GM18505 (cell line): Measurements from ENCODE around the gene DYRK3.
A peak's percentile ranks its signal among the peaks of the same experiment; 100 is the strongest.

Experiments used
- ATAC-seq: cut with Tn5 transposase; IDR thresholded peaks from one replicate; pipeline ENCODE4 v1.9.1; 2021; ENCODE audit not compliant: unreplicated experiment
- POLR2A ChIP-seq: IDR thresholded peaks from 4 replicates; pipeline ENCODE4 v1.6.1; 2011; ENCODE audit warnings: borderline replicate concordance; ENCODE audit not compliant: insufficient read depth, insufficient read length; ENCODE audit errors: extremely low read depth

Gene DYRK3

DNA sequence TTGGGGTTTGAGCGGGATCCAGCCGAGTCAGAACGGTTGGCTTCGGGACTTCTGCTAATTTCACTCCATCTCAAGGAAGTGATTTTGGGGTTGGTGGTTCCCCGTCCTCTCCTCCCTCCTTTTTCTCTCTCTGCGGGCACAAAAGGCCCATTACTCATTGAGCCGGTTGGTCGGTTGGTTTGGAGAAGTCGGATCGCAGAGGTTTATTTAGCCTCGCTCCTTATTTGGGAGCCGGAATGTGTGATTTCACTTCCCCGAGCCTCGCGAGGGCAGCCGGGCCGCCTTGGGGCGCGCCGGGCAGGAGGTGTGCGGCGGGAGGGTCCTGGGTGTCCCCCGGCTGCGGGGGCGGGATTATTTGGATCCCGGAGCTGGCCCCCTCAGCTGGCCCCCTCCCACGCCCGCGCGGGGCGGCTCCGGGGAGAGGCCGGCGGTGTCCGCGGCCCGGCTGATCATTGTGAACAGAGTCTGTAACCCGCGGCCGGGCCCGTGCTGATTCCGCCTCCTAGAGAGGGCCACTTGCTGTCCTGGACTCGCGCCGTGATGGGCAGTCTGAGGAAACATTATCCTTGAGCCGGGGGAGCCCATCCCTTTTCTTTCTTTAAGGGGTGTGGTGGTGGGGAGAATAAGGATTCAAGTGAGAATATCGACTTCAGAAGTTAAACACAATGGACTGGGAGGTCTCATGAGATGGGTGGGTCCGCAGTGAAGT is 50.6 kb downstream of the DYRK3 start:
- peak; percentile 48 for TF ChIP-seq POLR2A
- ATAC-seq, result peak; percentile 29

DNA sequence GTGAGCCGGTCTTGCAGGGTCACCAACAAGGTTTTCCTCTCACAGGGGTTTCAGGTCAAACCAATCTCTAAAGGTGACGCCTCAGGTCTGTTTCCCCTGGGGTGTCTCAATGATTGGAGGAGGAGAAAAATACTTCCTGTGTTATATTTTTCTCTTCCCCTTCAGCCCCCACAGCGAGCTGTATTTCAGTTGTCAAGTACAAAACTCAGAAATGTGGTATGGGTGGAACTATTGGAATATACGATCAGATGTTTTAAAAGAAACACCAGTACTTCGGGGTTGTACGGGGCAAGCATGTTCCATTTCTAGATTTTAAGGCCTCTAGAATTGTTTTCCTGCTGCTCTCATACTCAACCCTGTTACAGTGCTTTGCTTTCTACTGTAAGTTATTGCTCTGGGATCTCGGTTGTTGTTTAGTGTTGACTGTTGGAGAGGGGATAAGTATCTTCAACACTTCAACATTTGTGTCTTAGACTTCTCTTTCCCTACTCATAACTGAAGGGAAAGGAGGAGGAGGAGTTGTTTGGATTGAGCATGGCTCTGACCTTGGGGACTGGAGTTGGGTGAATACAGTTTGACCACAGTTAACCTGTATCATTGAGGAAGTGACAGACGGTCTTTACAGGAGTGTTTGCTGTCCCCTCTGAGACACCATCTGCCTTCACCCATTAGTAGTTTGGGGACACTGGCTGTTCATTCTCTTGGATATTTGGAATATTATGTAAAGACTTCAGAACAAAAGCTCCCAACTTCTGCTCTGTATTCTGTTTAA is 51.3 kb downstream of the DYRK3 start:
- ATAC-seq, result peak; percentile 19

DNA sequence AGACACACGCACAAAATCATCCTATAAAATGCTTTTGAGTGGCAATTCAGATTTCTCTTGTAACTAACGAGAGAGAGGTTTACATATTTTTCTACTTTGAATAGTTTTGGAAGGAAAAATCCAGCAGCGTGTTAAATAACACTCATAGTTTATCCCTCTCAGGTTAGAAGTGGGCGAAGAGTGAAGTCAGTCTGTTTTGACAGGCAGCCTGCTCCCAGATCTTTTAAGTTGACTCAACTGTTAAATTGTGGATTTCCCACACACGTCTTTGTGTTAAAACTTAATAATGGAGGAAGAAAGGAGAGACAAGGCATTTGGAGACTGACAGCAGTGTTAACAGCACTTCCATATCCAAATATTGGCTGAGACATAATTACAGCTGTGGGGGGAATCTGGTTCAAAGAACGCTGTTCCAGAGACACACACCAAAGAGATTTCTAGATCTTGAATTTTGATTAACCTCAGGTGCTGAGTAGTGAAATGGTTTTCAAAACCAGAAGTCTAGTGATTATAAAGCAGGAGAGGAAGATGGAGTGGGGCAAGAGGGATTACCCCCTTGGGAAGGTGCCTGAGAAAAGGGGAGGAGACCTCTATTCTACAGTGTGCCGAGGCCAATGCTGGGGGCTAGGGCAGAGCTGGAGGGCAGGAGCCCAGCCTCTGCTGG is 52.0 kb downstream of the DYRK3 start:
- TF ChIP-seq POLR2A, result no peak
- ATAC-seq, result no peak

More for the DNA sequence above, 51.3 kb downstream of the DYRK3 start:
- no peak for TF ChIP-seq POLR2A

DNA sequence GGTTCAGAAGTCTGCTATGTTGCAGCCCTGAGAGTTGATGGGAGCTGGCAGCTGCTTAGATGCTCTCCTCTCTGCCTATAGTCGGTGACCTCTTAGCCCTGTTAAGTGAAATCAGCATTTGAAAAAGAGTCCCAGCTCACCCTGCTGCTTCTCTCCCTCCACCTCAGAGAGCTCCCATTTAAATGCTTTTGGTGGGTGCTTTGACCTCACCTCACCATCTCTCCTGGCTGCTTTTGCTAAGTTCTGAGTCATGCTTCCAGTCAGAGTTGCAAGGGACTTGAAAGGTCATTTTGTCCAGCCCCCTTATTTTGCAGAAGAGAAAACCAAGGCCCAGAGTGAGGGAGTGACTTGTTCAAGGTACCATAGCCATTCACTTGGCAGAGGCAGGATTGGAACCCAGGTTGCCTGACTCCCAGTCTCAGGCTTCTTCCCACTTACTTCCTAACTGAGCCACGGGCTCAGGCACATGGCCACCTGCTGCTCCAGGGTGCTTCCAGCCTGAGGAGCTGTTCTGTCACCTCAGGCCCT is 52.6 kb downstream of the DYRK3 start:
- TF ChIP-seq POLR2A, result no peak
- ATAC-seq, result no peak

DNA sequence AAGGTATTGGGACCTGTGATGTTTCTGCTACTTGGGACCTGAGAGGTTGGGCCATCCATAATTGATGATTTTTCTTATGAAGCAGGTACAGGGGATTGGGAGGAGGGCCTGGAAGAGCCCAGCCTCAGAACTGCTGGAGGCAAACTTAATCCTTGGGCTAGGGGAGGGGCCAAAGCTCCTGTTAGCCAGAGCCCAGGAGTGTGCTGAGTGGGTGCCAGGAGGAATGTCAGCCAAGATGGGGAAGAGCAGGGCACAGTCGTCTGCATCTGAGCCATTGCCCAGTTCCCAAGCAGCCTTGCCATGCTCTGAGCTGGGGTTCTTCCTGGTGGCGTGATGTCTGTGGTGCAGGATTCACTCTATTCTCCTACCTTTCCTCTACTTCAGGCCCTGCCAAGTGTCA is 55.2 kb downstream of the DYRK3 start:
- TF ChIP-seq POLR2A, result no peak

DNA sequence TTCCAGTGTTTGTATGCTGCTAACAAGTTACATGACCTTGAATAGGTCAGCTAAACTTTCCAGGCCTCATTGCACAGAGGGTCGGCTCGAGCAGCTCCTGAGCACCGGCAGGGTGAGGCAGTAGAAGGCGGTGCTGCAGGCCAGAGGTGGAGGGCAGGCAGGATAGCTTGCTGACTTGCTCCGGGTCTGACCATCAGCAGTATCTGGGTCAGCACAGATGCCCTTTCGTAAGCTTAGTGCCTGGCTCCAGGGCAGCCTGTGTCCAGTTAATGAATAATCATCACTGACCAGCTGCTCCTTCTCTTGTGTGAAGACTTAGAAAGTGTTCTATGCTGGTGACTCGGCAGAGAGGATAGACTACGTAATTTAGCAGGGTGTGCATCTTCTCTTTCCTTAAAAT is 56.3 kb downstream of the DYRK3 start:
- ATAC-seq, result no peak
- TF ChIP-seq POLR2A, result no peak

More for the DNA sequence above, 55.2 kb downstream of the DYRK3 start:
- no peak for ATAC-seq

DNA sequence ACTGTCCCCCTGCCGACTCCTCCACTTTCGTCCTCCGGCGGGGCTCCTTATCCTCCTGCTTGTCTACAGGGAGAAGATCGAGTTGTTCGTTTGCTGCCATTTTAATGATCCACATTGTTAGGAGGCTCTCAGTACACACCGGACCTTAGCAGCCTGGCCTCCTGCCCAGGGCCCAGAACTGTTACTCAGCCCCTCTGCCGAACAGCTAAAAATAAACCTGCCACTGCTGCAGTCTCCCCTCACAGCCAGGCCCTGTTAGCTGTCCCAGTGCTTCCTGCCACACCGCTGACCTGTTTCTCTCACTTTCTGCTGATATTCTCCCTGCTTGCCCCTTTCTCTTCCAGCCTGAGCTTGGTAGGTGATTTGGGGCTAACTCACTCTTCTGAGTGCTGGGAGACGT is 57.7 kb downstream of the DYRK3 start:
- TF ChIP-seq POLR2A, result no peak
- no peak for ATAC-seq

DNA sequence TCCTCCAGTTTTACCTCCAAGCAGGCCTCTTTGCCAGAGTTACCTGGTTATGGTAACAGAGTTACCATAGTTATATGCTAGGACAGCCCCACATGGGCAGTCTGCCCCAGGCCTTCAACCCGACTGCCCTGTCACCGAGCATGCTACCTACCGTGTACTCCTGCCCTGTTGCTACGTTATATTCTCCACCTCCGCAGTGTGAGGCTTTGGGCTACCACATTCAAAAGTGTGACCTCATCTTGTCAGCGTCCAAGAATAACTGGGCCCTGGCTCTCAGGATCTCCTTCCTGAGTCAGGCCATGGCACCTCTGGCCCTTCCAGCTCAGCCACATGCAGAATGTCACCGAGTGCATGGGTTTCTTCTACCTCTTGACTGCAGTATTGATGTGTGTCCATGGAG is 58.3 kb downstream of the DYRK3 start:
- no peak for TF ChIP-seq POLR2A

DNA sequence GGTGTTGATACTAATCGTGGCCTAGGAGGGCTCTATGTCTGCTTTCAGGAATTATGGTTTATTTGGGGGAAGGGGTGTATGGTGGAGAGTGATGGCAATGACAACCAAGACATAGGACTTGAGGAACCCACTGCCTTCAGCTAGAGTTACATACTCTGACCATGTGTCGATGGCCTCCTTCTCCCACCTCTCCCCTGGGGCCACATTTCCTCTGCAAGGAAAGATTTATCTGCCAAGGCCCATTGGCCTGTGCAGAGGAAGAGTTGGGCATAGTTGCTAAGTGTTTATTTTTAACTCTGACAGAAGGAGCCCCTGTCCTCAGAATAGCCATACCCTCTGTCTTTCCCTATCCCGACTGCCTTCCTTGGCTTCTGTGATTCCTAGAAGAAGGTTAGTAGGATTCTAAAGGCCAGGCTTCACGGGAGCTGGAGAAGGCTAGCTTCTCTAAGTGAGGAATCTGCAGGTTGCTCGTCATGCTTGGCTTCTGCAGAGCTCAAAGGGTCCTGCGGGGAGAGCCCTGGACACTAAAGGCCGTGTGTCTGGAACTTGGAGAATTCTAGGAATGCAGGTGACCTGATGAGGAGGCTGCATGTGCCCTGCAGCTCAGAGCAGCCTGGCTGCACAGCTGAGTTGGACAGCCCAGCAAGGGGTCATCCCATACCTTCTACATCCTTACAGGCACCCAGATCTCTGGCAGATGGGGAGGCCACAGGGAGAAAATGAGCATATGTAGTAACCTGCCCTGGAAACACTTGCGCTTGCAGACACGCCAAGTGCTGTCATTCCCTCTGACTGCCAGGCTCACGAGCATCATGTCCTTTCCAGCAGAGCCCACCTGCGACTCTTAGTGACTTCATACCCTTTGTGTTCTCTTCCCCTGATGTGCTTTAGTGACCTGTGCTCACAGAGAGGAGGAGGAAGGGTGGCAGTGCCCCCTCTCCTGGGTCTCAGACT is 59.1 kb downstream of the DYRK3 start:
- no peak for ATAC-seq
- no peak for TF ChIP-seq POLR2A

More for the DNA sequence above, 58.3 kb downstream of the DYRK3 start:
- ATAC-seq, result no peak

DNA sequence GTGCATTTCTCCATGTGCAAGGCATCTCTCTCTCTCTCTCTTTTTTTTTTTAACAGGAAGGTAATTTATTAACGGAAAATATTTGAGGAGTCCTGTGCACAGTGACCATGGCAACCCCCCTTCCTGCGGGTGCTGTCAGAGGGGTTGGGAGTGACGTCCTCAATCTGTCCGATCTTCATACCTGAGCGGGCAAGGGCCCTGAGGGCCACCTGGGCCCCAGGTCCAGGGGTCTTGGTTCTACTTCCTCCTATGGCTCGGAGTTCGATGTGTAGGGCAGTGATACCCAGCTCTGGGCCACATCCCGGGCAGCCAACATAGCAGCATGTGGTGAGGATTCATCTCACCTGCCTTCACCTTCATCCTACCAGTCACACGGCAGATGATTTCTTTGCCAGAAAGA is 60.4 kb downstream of the DYRK3 start:
- ATAC-seq, result no peak

DNA sequence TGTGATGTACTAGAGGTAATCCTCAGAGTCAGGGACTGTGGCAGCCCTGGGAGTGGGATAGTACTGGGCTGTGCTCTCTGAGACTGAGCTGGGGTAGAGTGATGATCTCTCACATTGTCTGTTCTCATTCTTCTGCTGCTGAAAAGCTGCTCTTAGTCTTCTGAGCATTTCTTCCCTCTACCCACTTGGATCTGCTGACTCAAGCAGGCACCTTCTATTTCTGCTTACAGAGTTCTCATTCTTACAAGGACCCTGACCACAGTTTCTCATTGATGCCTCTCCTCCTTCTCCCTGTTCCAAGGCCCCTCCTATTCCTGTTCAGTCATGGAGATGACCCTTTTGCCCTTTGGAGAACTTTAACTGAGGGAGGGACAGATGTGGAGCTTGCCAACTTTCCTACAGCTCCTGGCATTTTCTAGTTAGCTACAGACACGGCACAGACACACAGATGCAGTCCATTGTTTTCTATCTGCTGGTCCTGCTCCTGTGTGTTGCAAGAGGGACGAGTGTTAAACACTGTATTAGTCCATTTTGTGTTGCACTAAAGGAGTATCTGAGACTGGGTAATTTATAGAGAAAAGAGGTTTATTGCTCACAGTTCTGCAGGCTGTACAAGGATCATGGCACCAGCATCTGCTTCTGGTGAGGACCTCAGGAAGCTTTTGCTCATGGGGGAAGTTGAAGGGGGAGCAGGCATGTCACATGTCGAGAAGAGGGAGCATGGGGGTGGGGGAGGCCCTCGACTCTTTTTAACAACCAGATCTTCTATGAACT is 61.7 kb downstream of the DYRK3 start:
- ATAC-seq, result no peak
- no peak for TF ChIP-seq POLR2A

More for the DNA sequence above, 60.4 kb downstream of the DYRK3 start:
- no peak for TF ChIP-seq POLR2A

DNA sequence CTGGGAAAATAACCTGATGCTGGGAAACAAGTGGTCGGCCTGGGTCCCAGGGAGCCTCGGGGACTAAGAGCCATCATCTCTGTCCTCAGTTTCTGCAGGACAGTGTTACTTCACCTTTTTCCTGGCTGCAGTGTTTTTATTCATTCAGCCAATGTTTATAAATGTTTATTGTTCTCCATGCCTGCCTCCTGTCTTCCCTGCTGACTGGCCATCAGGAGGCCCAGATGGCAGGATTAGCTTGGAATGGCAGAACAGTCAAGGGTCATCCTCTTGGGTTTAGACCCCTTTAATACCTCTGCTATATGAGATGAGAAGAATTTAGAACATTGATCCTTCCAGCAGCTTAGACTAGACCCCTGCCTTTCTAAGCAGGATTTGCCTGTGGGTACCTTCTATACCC is 62.7 kb downstream of the DYRK3 start:
- no peak for TF ChIP-seq POLR2A
- ATAC-seq, result no peak
